T-cell (primary cell): ENCODE results near the gene ITPR2. TPM values are rescaled to one million over a fixed set of nuclear protein-coding genes. Genes with fewer than 3 reads are reported as not detected.

Source experiments
- ATAC-seq, 4 experiments: fragments of 200-7000 bp in 3 of 4; fragments of 150-1000 bp in 1 of 4; cut with Tn5 transposase; replicated peaks in 1 of 4; 1 replicate in 3 of 4; 2 replicates in 1 of 4; pipeline ENCODE4 v1.10.0; 2021; ENCODE audit warnings: moderate library complexity in 3 of 4, mild to moderate bottlenecking in 2 of 4, moderate number of reproducible peaks in 1 of 4
- CTCF ChIA-PET, 2 donors: fragments of 300-600 bp; sonication (Branson Sonifier 250); formaldehyde crosslinking; loops; one replicate each; lab custom pipeline; 2022; ENCODE audit warnings: antibody characterized with exemption in 2 of 2; lab: Charles Lee
- POLR2A ChIA-PET, 2 donors: fragments of 300-600 bp; sonication (Branson Sonifier 250); formaldehyde crosslinking; loops; one replicate each; lab custom pipeline; 2022; ENCODE audit warnings: antibody characterized with exemption in 2 of 2; lab: Charles Lee
- DNase-seq, 35 experiments: peaks; one replicate each; pipeline versions ENCODE4 v3.0.0 to v3.0.0-alpha.2; 2013 to 2023
- H3K27ac ChIP-seq: one replicate; pipeline ENCODE4 v1.5.1; 2013; ENCODE audit warnings: low read length
- H3K27me3 ChIP-seq, 2 experiments: replicated peaks in 1 of 2; 1 replicate in 1 of 2; 2 replicates in 1 of 2; pipeline versions ENCODE4 v1.6.1 to v1.7.0; 2013; ENCODE audit warnings: low read length in 1 of 2, mixed read lengths in 1 of 2; ENCODE audit not compliant: control insufficient read depth in 2 of 2, insufficient read depth in 2 of 2; ENCODE audit errors: extremely low read depth in 1 of 2
- H3K36me3 ChIP-seq, 2 donors: 1 replicate in 1 of 2; 2 replicates in 1 of 2; pipeline versions ENCODE4 v1.6.1 to v1.7.0; 2013; ENCODE audit warnings: low read length in 1 of 2; ENCODE audit not compliant: control insufficient read depth in 2 of 2, insufficient read depth in 1 of 2; ENCODE audit errors: extremely low read depth in 1 of 2
- H3K4me1 ChIP-seq, 2 experiments: 1 replicate in 1 of 2; 2 replicates in 1 of 2; pipeline versions ENCODE4 v1.6.1 to v1.7.0; 2013; ENCODE audit warnings: low read length in 2 of 2, mixed read lengths in 1 of 2; ENCODE audit not compliant: insufficient read depth in 2 of 2, control insufficient read depth in 1 of 2; ENCODE audit errors: extremely low read depth in 1 of 2
- H3K4me3 ChIP-seq, 2 donors: 1 replicate in 1 of 2; 2 replicates in 1 of 2; pipeline versions ENCODE4 v1.5.1 to v1.7.0; 2013; ENCODE audit warnings: mild to moderate bottlenecking in 2 of 2, low read length in 1 of 2, moderate library complexity in 1 of 2; ENCODE audit not compliant: control insufficient read depth in 1 of 2; ENCODE audit errors: extremely low read depth in 1 of 2
- H3K9me3 ChIP-seq: 2 replicates; pipeline ENCODE4 v1.7.0; 2013
- H3K27ac Mint-ChIP-seq, 2 donors: one replicate each; pipeline ENCODE4 v1.8.0; 2020 to 2021; ENCODE audit warnings: mild to moderate bottlenecking in 2 of 2, mixed read lengths in 2 of 2
- H3K27me3 Mint-ChIP-seq, 2 donors: one replicate each; pipeline ENCODE4 v1.8.0; 2021 to 2022; ENCODE audit warnings: mixed read lengths in 2 of 2
- H3K36me3 Mint-ChIP-seq: one replicate; pipeline ENCODE4 v1.8.0; 2021; ENCODE audit warnings: mixed read lengths
- H3K4me1 Mint-ChIP-seq, 3 donors: one replicate each; pipeline ENCODE4 v1.8.0; 2020 to 2022; ENCODE audit warnings: mixed read lengths in 3 of 3, mild to moderate bottlenecking in 1 of 3
- H3K4me3 Mint-ChIP-seq, 3 donors: one replicate each; pipeline ENCODE4 v1.8.0; 2020 to 2022; ENCODE audit warnings: mild to moderate bottlenecking in 3 of 3, mixed read lengths in 3 of 3, moderate library complexity in 3 of 3
- H3K9me3 Mint-ChIP-seq, 3 donors: one replicate each; pipeline ENCODE4 v1.8.0; 2020 to 2022; ENCODE audit warnings: mixed read lengths in 3 of 3
- WGBS: methylation state at CpG from one replicate; pipeline ENCODE4 v1.1.5; 2013; ENCODE audit warnings: missing lambda C conversion rate; ENCODE audit not compliant: insufficient coverage; 5-methylcytosine and 5-hydroxymethylcytosine counted together
- total RNA-seq, 35 experiments: library from RNA in 6 of 35; stranded (reverse) in 6 of 35; fragments of 120-200 nt in 1 of 35; gene quantifications; one replicate each; pipeline versions ENCODE4 v1.2.1 to v1.2.4 and lab custom pipeline; 2013 to 2026

The ITPR2 gene
- total RNA-seq, 5 donors from 2014 or later (not counting 1 experiment from before 2014, with no cell fraction given), result 38.8 to 52.5 (median 44.5) TPM

GRCh38 chr12:26361964-26362363 lies 471.0 kb downstream of the ITPR2 start:
- ATAC-seq (no peak), DNase-seq (no peak)
- Histone ChIP-seq H3K27me3 (no peaks in the 10 kb centered on the region), H3K4me1 (no peaks in the 10 kb centered on the region), H3K36me3 (no peaks in the 10 kb centered on the region), H3K4me3 (no peak overlapping the region), H3K27ac (no peak overlapping the region), H3K9me3 (no peaks in the 10 kb centered on the region)
- ChIA-PET CTCF (no interaction called here), POLR2A (interaction anchor here in 1 of 2 donors (0.5 kb wide), 1 partner anchor 1451 kb away, joined by 5 read pairs; no protein-coding TSS in a partner anchor)
- Mint-ChIP-seq H3K27me3 (no peaks in the 10 kb centered on the region), H3K9me3 (no peaks in the 10 kb centered on the region), H3K36me3 (peaks cover 58% of the 10 kb centered on the region), H3K4me1 (no peaks in the 10 kb centered on the region), H3K27ac (no peak overlapping the region), H3K4me3 (no peak overlapping the region)
- 100% methylated on average over 1 of the region's 1 CpG for WGBS

- ATAC-seq (no peak), DNase-seq (no peak)
- H3K4me3 ChIP-seq, result no peak overlapping the region
- no peaks in the 10 kb centered on the region for H3K27me3 ChIP-seq
- Mint-ChIP-seq H3K9me3 (no peaks in the 10 kb centered on the region), H3K27me3 (no peaks in the 10 kb centered on the region), H3K27ac (no peak overlapping the region), H3K4me1 (no peaks in the 10 kb centered on the region), H3K4me3 (no peak overlapping the region), H3K36me3 (peaks cover 50% of the 10 kb centered on the region)
- H3K36me3 ChIP-seq, result no peaks in the 10 kb centered on the region
- no peaks in the 10 kb centered on the region for H3K9me3 ChIP-seq
- H3K27ac ChIP-seq, result no peak overlapping the region
- WGBS, result 94% methylated on average over 5 of the region's 10 CpGs
- ChIA-PET CTCF (no interaction called here), POLR2A (no interaction called here)
- H3K4me1 ChIP-seq, result no peaks in the 10 kb centered on the region
These were observed 472.9 kb downstream of the ITPR2 start for GRCh38 chr12:26360062-26360461.

GRCh38 chr12:26359576-26359975 lies 473.4 kb downstream of the ITPR2 start:
- no peak overlapping the region for H3K27ac ChIP-seq
- POLR2A ChIA-PET, result interaction anchor here in 1 of 2 donors (0.6 kb wide), 1 partner anchor 452 kb away, joined by 14 read pairs; no protein-coding TSS in a partner anchor
- no peaks in the 10 kb centered on the region for H3K9me3 ChIP-seq
- H3K4me1 ChIP-seq, result no peaks in the 10 kb centered on the region
- H3K4me1 Mint-ChIP-seq, result no peaks in the 10 kb centered on the region
- ATAC-seq, result no peak
- H3K9me3 Mint-ChIP-seq, result no peaks in the 10 kb centered on the region
- no peak for DNase-seq
- no peak overlapping the region for H3K27ac Mint-ChIP-seq
- H3K36me3 Mint-ChIP-seq, result peaks cover 48% of the 10 kb centered on the region
- CTCF ChIA-PET, result no interaction called here
- H3K36me3 ChIP-seq, result no peaks in the 10 kb centered on the region
- no peak overlapping the region for H3K4me3 Mint-ChIP-seq
- no peak overlapping the region for H3K4me3 ChIP-seq
- WGBS, result 100% methylated on average over 3 of the region's 5 CpGs
- H3K27me3 Mint-ChIP-seq, result no peaks in the 10 kb centered on the region
- H3K27me3 ChIP-seq, result no peaks in the 10 kb centered on the region

GRCh38 chr12:26358651-26359050 lies 474.3 kb downstream of the ITPR2 start:
- H3K36me3 ChIP-seq, result no peaks in the 10 kb centered on the region
- no peak overlapping the region for H3K4me3 Mint-ChIP-seq
- CTCF ChIA-PET, result no interaction called here
- DNase-seq (no peak), ATAC-seq (no peak)
- H3K4me1 Mint-ChIP-seq, result no peaks in the 10 kb centered on the region
- POLR2A ChIA-PET, result no interaction called here
- no peak overlapping the region for H3K27ac ChIP-seq
- no peaks in the 10 kb centered on the region for H3K9me3 Mint-ChIP-seq
- no peaks in the 10 kb centered on the region for H3K4me1 ChIP-seq
- H3K27me3 ChIP-seq, result no peaks in the 10 kb centered on the region
- H3K27me3 Mint-ChIP-seq, result no peaks in the 10 kb centered on the region
- H3K4me3 ChIP-seq, result no peak overlapping the region
- H3K9me3 ChIP-seq, result no peaks in the 10 kb centered on the region
- H3K36me3 Mint-ChIP-seq, result peaks cover 46% of the 10 kb centered on the region
- H3K27ac Mint-ChIP-seq, result no peak overlapping the region

- Histone ChIP-seq H3K27ac (no peak overlapping the region), H3K27me3 (no peaks in the 10 kb centered on the region), H3K4me1 (peaks cover 0 to 11% of the 10 kb centered on the region in 2 experiments), H3K4me3 (no peak overlapping the region), H3K36me3 (peaks cover 0 to 2% of the 10 kb centered on the region in 2 donors), H3K9me3 (no peaks in the 10 kb centered on the region)
- ChIA-PET POLR2A (no interaction called here), CTCF (no interaction called here)
- peaks cover 0 to 8% (median 2%) of the 10 kb centered on the region in 3 donors for H3K4me1 Mint-ChIP-seq
- H3K27me3 Mint-ChIP-seq, result no peaks in the 10 kb centered on the region
- no peak overlapping the region for H3K27ac Mint-ChIP-seq
- H3K9me3 Mint-ChIP-seq, result no peaks in the 10 kb centered on the region
- ATAC-seq, result no peak
- H3K4me3 Mint-ChIP-seq, result no peak overlapping the region
- WGBS, result no CpG with 5 or more reads among the region's 1 CpG
- H3K36me3 Mint-ChIP-seq, result peaks cover 24% of the 10 kb centered on the region
- DNase-seq, result no peak
These were observed 485.7 kb downstream of the ITPR2 start for GRCh38 chr12:26347300-26347699.

GRCh38 chr12:26346736-26347135 lies 486.3 kb downstream of the ITPR2 start:
- no peaks in the 10 kb centered on the region for H3K9me3 ChIP-seq
- H3K27me3 Mint-ChIP-seq, result no peaks in the 10 kb centered on the region
- WGBS, result 50% methylated on average over 1 of the region's 3 CpGs
- H3K4me3 ChIP-seq, result no peak overlapping the region
- H3K4me1 ChIP-seq, result peaks cover 0 to 15% of the 10 kb centered on the region in 2 experiments
- ChIA-PET POLR2A (interaction anchor here in 1 of 2 donors (0.6 kb wide), 1 partner anchor 11 kb away, joined by 4 read pairs; no protein-coding TSS in a partner anchor), CTCF (interaction anchor here in 1 of 2 donors (0.7 kb wide), 1 partner anchor 1069 kb away, joined by 3 read pairs; no protein-coding TSS in a partner anchor)
- ATAC-seq (peak in 1 of 4 experiments; percentile 32), DNase-seq (peak in 1 of 35 experiments; percentile 2)
- H3K36me3 Mint-ChIP-seq, result peaks cover 24% of the 10 kb centered on the region
- no peaks in the 10 kb centered on the region for H3K9me3 Mint-ChIP-seq
- H3K4me3 Mint-ChIP-seq, result no peak overlapping the region
- H3K27ac Mint-ChIP-seq, result no peak overlapping the region
- H3K36me3 ChIP-seq, result peaks cover 0 to 2% of the 10 kb centered on the region in 2 donors
- H3K27me3 ChIP-seq, result no peaks in the 10 kb centered on the region
- H3K4me1 Mint-ChIP-seq, result peaks cover 0 to 8% (median 2%) of the 10 kb centered on the region in 3 donors
- H3K27ac ChIP-seq, result no peak overlapping the region
